ENCODE data around the gene TBXT. TPM values are rescaled to one million over a fixed set of nuclear protein-coding genes. Genes with fewer than 3 reads are reported as not detected.

TBXT gene
- total RNA-seq, 1 experiment from 2014 or later: 11.3 TPM

- Histone ChIP-seq H3K4me1 (ENCODE audit: low read length) (peaks cover 64% of the 10 kb centered on the region), H3K4me2 (ENCODE audit: low read depth, low read length, poor library complexity, severe bottlenecking) (peak overlapping the region; percentile 91), H3K9ac (ENCODE audit: low read length) (peak overlapping the region; percentile 68), H3K9me2 (replicated peaks; ENCODE audit: insufficient read depth, low read length) (no peaks in the 10 kb centered on the region), H4K20me1 (ENCODE audit: insufficient read depth, low read depth, low read length) (no peaks in the 10 kb centered on the region), H3K27me3 (ENCODE audit: low read length) (no peaks in the 10 kb centered on the region), H3K9me3 (ENCODE audit: low read length) (no peaks in the 10 kb centered on the region), H3K36me3 (ENCODE audit: insufficient read depth, low read length) (no peaks in the 10 kb centered on the region), H3K4me3 (ENCODE audit: low read length) (peak overlapping the region; percentile 47), H3K79me2 (ENCODE audit: low read length) (no peaks in the 10 kb centered on the region), H2AFZ (ENCODE audit: low read length) (no peak overlapping the region), H3K27ac (ENCODE audit: low read length) (peak overlapping the region; percentile 99)
- peak; percentile 97 for DNase-seq
Measured at GRCh38 chr6:166202321-166202733, 34.7 kb upstream of the TBXT start.

- peak overlapping the region; percentile 91 for H3K4me2 ChIP-seq (ENCODE audit: low read depth, low read length, poor library complexity, severe bottlenecking)
Measured at GRCh38 chr6:166201878-166202277, 34.2 kb upstream of the TBXT start.

GRCh38 chr6:166197361-166197760 lies 29.7 kb upstream of the TBXT start:
- no peaks in the 10 kb centered on the region for H3K79me2 ChIP-seq (ENCODE audit: low read length)
- no peaks in the 10 kb centered on the region for H3K9me2 ChIP-seq (replicated peaks; ENCODE audit: insufficient read depth, low read length)
- DNase-seq: no peak
- no peaks in the 10 kb centered on the region for H4K20me1 ChIP-seq (ENCODE audit: insufficient read depth, low read depth, low read length)
- H3K36me3 ChIP-seq (ENCODE audit: insufficient read depth, low read length): no peaks in the 10 kb centered on the region
- H3K4me2 ChIP-seq (ENCODE audit: low read depth, low read length, poor library complexity, severe bottlenecking): no peak overlapping the region
- no peak overlapping the region for H3K9ac ChIP-seq (ENCODE audit: low read length)
- no peaks in the 10 kb centered on the region for H3K27me3 ChIP-seq (ENCODE audit: low read length)
- no peaks in the 10 kb centered on the region for H3K9me3 ChIP-seq (ENCODE audit: low read length)
- no peak overlapping the region for H3K4me3 ChIP-seq (ENCODE audit: low read length)
- H3K27ac ChIP-seq (ENCODE audit: low read length): peak overlapping the region; percentile 75; the same call in 1 of the 2 replicates
- H2AFZ ChIP-seq (ENCODE audit: low read length): peak overlapping the region; percentile 61; the same call in 1 of the 2 replicates
- peaks cover 65% of the 10 kb centered on the region for H3K4me1 ChIP-seq (ENCODE audit: low read length)

More at GRCh38 chr6:166201878-166202277, 34.2 kb upstream of the TBXT start:
- H2AFZ ChIP-seq (ENCODE audit: low read length): no peak overlapping the region
- no peaks in the 10 kb centered on the region for H3K36me3 ChIP-seq (ENCODE audit: insufficient read depth, low read length)
- H3K27me3 ChIP-seq (ENCODE audit: low read length): no peaks in the 10 kb centered on the region
- H3K9me3 ChIP-seq (ENCODE audit: low read length): no peaks in the 10 kb centered on the region
- peak overlapping the region; percentile 99 for H3K27ac ChIP-seq (ENCODE audit: low read length)
- H3K4me3 ChIP-seq (ENCODE audit: low read length): peak overlapping the region; percentile 47
- H3K9ac ChIP-seq (ENCODE audit: low read length): peak overlapping the region; percentile 68
- H3K4me1 ChIP-seq (ENCODE audit: low read length): peaks cover 69% of the 10 kb centered on the region
- no peak for DNase-seq
- H3K79me2 ChIP-seq (ENCODE audit: low read length): no peaks in the 10 kb centered on the region
- H3K9me2 ChIP-seq (replicated peaks; ENCODE audit: insufficient read depth, low read length): no peaks in the 10 kb centered on the region
- no peaks in the 10 kb centered on the region for H4K20me1 ChIP-seq (ENCODE audit: insufficient read depth, low read depth, low read length)

- H3K9me2 ChIP-seq (replicated peaks; ENCODE audit: insufficient read depth, low read length): no peaks in the 10 kb centered on the region
- peaks cover 50% of the 10 kb centered on the region for H3K4me1 ChIP-seq (ENCODE audit: low read length)
- no peaks in the 10 kb centered on the region for H3K27me3 ChIP-seq (ENCODE audit: low read length)
- H2AFZ ChIP-seq (ENCODE audit: low read length): peak overlapping the region; percentile 29; the same call in 1 of the 2 replicates
- DNase-seq: no peak
- H3K4me3 ChIP-seq (ENCODE audit: low read length): peak overlapping the region; percentile 46; the same call in 1 of the 2 replicates
- H3K36me3 ChIP-seq (ENCODE audit: insufficient read depth, low read length): no peaks in the 10 kb centered on the region
- H3K9ac ChIP-seq (ENCODE audit: low read length): peak overlapping the region; percentile 60; the same call in 1 of the 2 replicates
- H3K4me2 ChIP-seq (ENCODE audit: low read depth, low read length, poor library complexity, severe bottlenecking): peak overlapping the region; percentile 65
- no peaks in the 10 kb centered on the region for H3K9me3 ChIP-seq (ENCODE audit: low read length)
- peak overlapping the region; percentile 75 for H3K27ac ChIP-seq (ENCODE audit: low read length)
- H3K79me2 ChIP-seq (ENCODE audit: low read length): no peaks in the 10 kb centered on the region
- H4K20me1 ChIP-seq (ENCODE audit: insufficient read depth, low read depth, low read length): no peaks in the 10 kb centered on the region
Measured at GRCh38 chr6:166195860-166196238, 28.2 kb upstream of the TBXT start.

GRCh38 chr6:166194914-166195859 lies 27.5 kb upstream of the TBXT start:
- peaks cover 45% of the 10 kb centered on the region for H3K4me1 ChIP-seq (ENCODE audit: low read length)
- no peaks in the 10 kb centered on the region for H3K27me3 ChIP-seq (ENCODE audit: low read length)
- H2AFZ ChIP-seq (ENCODE audit: low read length): peak overlapping the region; percentile 29; the same call in 1 of the 2 replicates
- H3K36me3 ChIP-seq (ENCODE audit: insufficient read depth, low read length): no peaks in the 10 kb centered on the region
- peak overlapping the region; percentile 75 for H3K27ac ChIP-seq (ENCODE audit: low read length)
- H3K9me3 ChIP-seq (ENCODE audit: low read length): no peaks in the 10 kb centered on the region
- peak overlapping the region; percentile 65 for H3K4me2 ChIP-seq (ENCODE audit: low read depth, low read length, poor library complexity, severe bottlenecking)
- H3K79me2 ChIP-seq (ENCODE audit: low read length): no peaks in the 10 kb centered on the region
- H3K4me3 ChIP-seq (ENCODE audit: low read length): peak overlapping the region; percentile 46
- H3K9ac ChIP-seq (ENCODE audit: low read length): peak overlapping the region; percentile 60
- H3K9me2 ChIP-seq (replicated peaks; ENCODE audit: insufficient read depth, low read length): no peaks in the 10 kb centered on the region
- DNase-seq: peak; percentile 73
- H4K20me1 ChIP-seq (ENCODE audit: insufficient read depth, low read depth, low read length): no peaks in the 10 kb centered on the region

- no peak overlapping the region for H3K4me2 ChIP-seq (ENCODE audit: low read depth, low read length, poor library complexity, severe bottlenecking)
- H3K4me1 ChIP-seq (ENCODE audit: low read length): peaks cover 41% of the 10 kb centered on the region
- no peak for DNase-seq
- no peaks in the 10 kb centered on the region for H3K79me2 ChIP-seq (ENCODE audit: low read length)
- H2AFZ ChIP-seq (ENCODE audit: low read length): no peak overlapping the region
- H3K27me3 ChIP-seq (ENCODE audit: low read length): no peaks in the 10 kb centered on the region
- no peaks in the 10 kb centered on the region for H3K36me3 ChIP-seq (ENCODE audit: insufficient read depth, low read length)
- peak overlapping the region; percentile 12; the same call in 1 of the 2 replicates for H3K27ac ChIP-seq (ENCODE audit: low read length)
- no peaks in the 10 kb centered on the region for H4K20me1 ChIP-seq (ENCODE audit: insufficient read depth, low read depth, low read length)
- H3K9me3 ChIP-seq (ENCODE audit: low read length): no peaks in the 10 kb centered on the region
- no peak overlapping the region for H3K9ac ChIP-seq (ENCODE audit: low read length)
- no peaks in the 10 kb centered on the region for H3K9me2 ChIP-seq (replicated peaks; ENCODE audit: insufficient read depth, low read length)
- H3K4me3 ChIP-seq (ENCODE audit: low read length): no peak overlapping the region
Measured at GRCh38 chr6:166192557-166192956, 24.9 kb upstream of the TBXT start.

GRCh38 chr6:166192136-166192535 lies 24.5 kb upstream of the TBXT start:
- no peak for DNase-seq

GRCh38 chr6:166179704-166180103 lies 12.1 kb upstream of the TBXT start:
- H3K9me3 ChIP-seq (ENCODE audit: low read length): no peaks in the 10 kb centered on the region

More at GRCh38 chr6:166192136-166192535, 24.5 kb upstream of the TBXT start:
- Histone ChIP-seq H3K4me1 (ENCODE audit: low read length) (peaks cover 37% of the 10 kb centered on the region), H3K9ac (ENCODE audit: low read length) (no peak overlapping the region), H3K27ac (ENCODE audit: low read length) (peak overlapping the region; percentile 12; the same call in 1 of the 2 replicates), H3K4me2 (ENCODE audit: low read depth, low read length, poor library complexity, severe bottlenecking) (no peak overlapping the region), H2AFZ (ENCODE audit: low read length) (no peak overlapping the region), H3K36me3 (ENCODE audit: insufficient read depth, low read length) (no peaks in the 10 kb centered on the region), H4K20me1 (ENCODE audit: insufficient read depth, low read depth, low read length) (no peaks in the 10 kb centered on the region), H3K9me2 (replicated peaks; ENCODE audit: insufficient read depth, low read length) (no peaks in the 10 kb centered on the region), H3K9me3 (ENCODE audit: low read length) (no peaks in the 10 kb centered on the region), H3K4me3 (ENCODE audit: low read length) (no peak overlapping the region), H3K27me3 (ENCODE audit: low read length) (no peaks in the 10 kb centered on the region), H3K79me2 (ENCODE audit: low read length) (no peaks in the 10 kb centered on the region)

More at GRCh38 chr6:166179704-166180103, 12.1 kb upstream of the TBXT start:
- no peaks in the 10 kb centered on the region for H3K79me2 ChIP-seq (ENCODE audit: low read length)
- H2AFZ ChIP-seq (ENCODE audit: low read length): peak overlapping the region; percentile 48; the same call in 1 of the 2 replicates
- no peaks in the 10 kb centered on the region for H3K9me2 ChIP-seq (replicated peaks; ENCODE audit: insufficient read depth, low read length)
- H3K4me3 ChIP-seq (ENCODE audit: low read length): no peak overlapping the region
- DNase-seq: peak; percentile 73
- H3K4me2 ChIP-seq (ENCODE audit: low read depth, low read length, poor library complexity, severe bottlenecking): no peak overlapping the region
- H3K36me3 ChIP-seq (ENCODE audit: insufficient read depth, low read length): no peaks in the 10 kb centered on the region
- no peak overlapping the region for H3K9ac ChIP-seq (ENCODE audit: low read length)
- H3K27ac ChIP-seq (ENCODE audit: low read length): peak overlapping the region; percentile 57; the same call in 1 of the 2 replicates
- no peaks in the 10 kb centered on the region for H4K20me1 ChIP-seq (ENCODE audit: insufficient read depth, low read depth, low read length)
- peaks cover 41% of the 10 kb centered on the region for H3K4me1 ChIP-seq (ENCODE audit: low read length)
- no peaks in the 10 kb centered on the region for H3K27me3 ChIP-seq (ENCODE audit: low read length)

Measured in Karpas-422 (cell line).